ENCODE results near the gene ELOVL5. TPM values are rescaled to one million over a fixed set of nuclear protein-coding genes. Genes with fewer than 3 reads are reported as not detected.

The ELOVL5 gene
- total RNA-seq, 1 donor from 2014 or later = 19.0 TPM

DNA sequence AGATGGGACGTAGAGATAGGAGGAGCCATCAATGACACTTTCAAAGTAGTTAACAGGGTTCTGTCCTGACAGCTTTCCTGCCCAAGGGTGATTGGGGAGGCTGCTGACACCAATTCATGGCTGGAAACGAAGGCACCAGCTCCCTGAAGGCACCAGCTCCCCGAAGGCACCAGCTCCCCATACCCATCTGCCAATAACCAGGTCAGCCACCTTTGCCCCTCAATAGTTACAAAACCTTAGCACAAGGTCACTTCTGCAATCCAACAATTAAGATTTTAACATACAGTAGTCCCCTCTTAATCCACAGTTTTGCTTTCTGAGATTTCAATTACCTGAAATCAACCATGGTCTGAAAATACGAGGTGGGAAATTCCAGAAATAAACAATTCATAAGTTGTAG lies 51.7 kb downstream of the ELOVL5 start:
- TF ChIP-seq, protein P1, sequence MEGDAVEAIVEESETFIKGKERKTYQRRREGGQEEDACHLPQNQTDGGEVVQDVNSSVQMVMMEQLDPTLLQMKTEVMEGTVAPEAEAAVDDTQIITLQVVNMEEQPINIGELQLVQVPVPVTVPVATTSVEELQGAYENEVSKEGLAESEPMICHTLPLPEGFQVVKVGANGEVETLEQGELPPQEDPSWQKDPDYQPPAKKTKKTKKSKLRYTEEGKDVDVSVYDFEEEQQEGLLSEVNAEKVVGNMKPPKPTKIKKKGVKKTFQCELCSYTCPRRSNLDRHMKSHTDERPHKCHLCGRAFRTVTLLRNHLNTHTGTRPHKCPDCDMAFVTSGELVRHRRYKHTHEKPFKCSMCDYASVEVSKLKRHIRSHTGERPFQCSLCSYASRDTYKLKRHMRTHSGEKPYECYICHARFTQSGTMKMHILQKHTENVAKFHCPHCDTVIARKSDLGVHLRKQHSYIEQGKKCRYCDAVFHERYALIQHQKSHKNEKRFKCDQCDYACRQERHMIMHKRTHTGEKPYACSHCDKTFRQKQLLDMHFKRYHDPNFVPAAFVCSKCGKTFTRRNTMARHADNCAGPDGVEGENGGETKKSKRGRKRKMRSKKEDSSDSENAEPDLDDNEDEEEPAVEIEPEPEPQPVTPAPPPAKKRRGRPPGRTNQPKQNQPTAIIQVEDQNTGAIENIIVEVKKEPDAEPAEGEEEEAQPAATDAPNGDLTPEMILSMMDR (IDR thresholded peaks at IDR 0.05; ENCODE audit: borderline replicate concordance) = no peak
- Histone ChIP-seq H3K27ac (replicated peaks) (peak overlapping the region; percentile 27), H3K36me3 (no peaks in the 10 kb centered on the region), H3K27me3 (ENCODE audit: low read depth) (no peaks in the 10 kb centered on the region), H3K9me3 (replicated peaks) (no peaks in the 10 kb centered on the region), H3K4me3 (no peak overlapping the region), H3K4me1 (peaks cover 68% of the 10 kb centered on the region)
- intact Hi-C loops (cut with micrococcal nuclease) = no loop called here
- no peak for DNase-seq

DNA sequence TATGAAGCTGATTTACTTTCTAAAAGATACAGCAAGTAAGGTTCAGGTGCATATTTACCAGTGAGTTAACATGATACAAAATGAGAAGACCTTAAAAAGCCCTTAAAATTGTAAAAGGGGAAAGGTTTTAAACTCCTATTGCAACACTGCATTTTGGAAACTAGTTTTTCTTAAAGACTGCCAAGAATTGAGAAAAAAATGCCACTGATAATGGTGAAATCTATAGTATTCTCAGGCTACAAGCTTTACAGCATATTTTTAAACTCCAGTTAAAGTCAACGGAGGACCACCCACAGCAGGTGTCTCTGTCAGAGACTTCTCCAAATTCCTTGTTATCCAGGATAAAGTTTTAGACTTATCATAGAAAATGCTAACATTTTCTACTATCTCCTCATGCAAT lies 53.6 kb downstream of the ELOVL5 start:
- Histone ChIP-seq H3K36me3 (peaks cover 7% of the 10 kb centered on the region), H3K9me3 (replicated peaks) (no peaks in the 10 kb centered on the region), H3K4me3 (no peak overlapping the region), H3K4me1 (peaks cover 62% of the 10 kb centered on the region), H3K27ac (replicated peaks) (no peak overlapping the region), H3K27me3 (ENCODE audit: low read depth) (no peaks in the 10 kb centered on the region)
- no peak for DNase-seq
- TF ChIP-seq, protein P1 (IDR thresholded peaks at IDR 0.05; ENCODE audit: borderline replicate concordance) = no peak
- intact Hi-C loops (cut with micrococcal nuclease) = no loop called here

DNA sequence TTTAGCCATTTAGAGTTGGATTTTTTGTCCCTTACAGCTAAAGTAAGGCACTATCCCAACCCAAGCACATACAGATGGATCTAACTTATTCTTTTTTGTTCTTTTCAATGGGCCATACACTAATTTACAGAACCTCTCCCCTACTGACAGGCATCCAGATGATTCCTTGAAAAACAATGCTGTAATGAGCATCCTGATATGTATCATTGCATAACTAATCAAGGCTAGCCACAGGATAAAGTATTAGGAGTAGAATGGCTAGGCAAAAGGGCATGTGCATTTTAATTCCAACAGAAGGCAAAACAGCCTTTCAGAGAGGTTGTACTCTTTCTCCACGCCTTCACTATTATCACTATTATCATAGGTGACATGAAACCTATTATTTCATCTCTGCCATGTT lies 54.1 kb downstream of the ELOVL5 start:
- H3K36me3 ChIP-seq = peaks cover 12% of the 10 kb centered on the region
- intact Hi-C loops (cut with micrococcal nuclease) = no loop called here
- H3K4me1 ChIP-seq = peaks cover 60% of the 10 kb centered on the region

DNA sequence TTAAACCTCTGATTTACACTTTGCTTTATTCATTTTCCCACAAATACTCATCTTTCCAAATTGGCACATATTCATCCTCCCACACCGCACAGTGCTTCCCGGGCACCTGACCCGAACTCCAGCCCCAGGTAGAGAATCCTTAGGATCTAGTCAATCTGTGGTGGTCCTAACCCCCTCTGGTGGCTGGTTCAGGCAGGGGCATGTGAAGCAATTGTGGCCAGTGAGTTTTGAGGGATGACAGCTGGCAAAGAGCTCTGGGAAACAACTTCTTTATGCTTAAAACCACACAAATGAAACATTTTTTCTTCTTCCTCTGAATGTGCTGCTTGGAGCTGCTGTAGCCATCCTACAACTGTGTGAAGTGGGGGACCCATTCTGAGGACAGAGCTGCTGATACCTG lies 54.7 kb downstream of the ELOVL5 start:
- TF ChIP-seq, protein P1 (IDR thresholded peaks at IDR 0.05; ENCODE audit: borderline replicate concordance) = peak; percentile 60
- Histone ChIP-seq H3K4me1 (peaks cover 55% of the 10 kb centered on the region), H3K36me3 (peaks cover 14% of the 10 kb centered on the region), H3K4me3 (no peak overlapping the region), H3K27ac (replicated peaks) (no peak overlapping the region), H3K9me3 (replicated peaks) (no peaks in the 10 kb centered on the region), H3K27me3 (ENCODE audit: low read depth) (no peaks in the 10 kb centered on the region)
- DNase-seq = no peak
- intact Hi-C loops (cut with micrococcal nuclease) = no loop called here

More for the DNA sequence above, 54.1 kb downstream of the ELOVL5 start:
- Histone ChIP-seq H3K4me3 (no peak overlapping the region), H3K27me3 (ENCODE audit: low read depth) (no peaks in the 10 kb centered on the region), H3K9me3 (replicated peaks) (no peaks in the 10 kb centered on the region), H3K27ac (replicated peaks) (no peak overlapping the region)
- TF ChIP-seq, protein P1 (IDR thresholded peaks at IDR 0.05; ENCODE audit: borderline replicate concordance) = no peak
- no peak for DNase-seq

DNA sequence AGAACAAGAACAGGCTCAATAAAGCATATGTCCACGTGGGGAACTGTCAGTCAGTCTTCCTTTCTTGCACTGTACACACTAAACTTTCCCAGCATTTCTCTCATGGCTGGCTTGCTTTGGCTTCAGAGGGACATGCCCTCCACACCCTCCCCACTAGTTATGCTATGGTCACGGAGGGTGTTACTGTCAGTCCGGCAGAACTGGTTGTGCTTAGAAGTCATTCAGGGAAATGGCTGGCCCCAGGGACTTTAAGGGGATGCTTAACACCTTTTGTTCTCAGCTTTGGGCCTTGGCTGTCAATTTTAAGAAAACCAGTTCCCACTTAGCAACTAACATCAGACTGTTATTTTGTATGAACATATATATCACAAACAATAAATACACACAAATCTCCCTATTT lies 55.1 kb downstream of the ELOVL5 start:
- DNase-seq = no peak
- H3K4me1 ChIP-seq = peaks cover 51% of the 10 kb centered on the region
- no peaks in the 10 kb centered on the region for H3K9me3 ChIP-seq (replicated peaks)
- no peak overlapping the region for H3K4me3 ChIP-seq
- H3K27ac ChIP-seq (replicated peaks) = no peak overlapping the region
- H3K27me3 ChIP-seq (ENCODE audit: low read depth) = no peaks in the 10 kb centered on the region
- TF ChIP-seq, protein P1 (IDR thresholded peaks at IDR 0.05; ENCODE audit: borderline replicate concordance) = no peak
- H3K36me3 ChIP-seq = peaks cover 14% of the 10 kb centered on the region
- intact Hi-C loops (cut with micrococcal nuclease) = no loop called here
